Esophagus muscularis mucosa (tissue), 4 donors: Measurements from ENCODE around the gene PSMG4. TPM values are rescaled to one million over a fixed set of nuclear protein-coding genes. Genes with fewer than 3 reads are reported as not detected.

Source experiments
- DNase-seq: peaks from one replicate; pipeline ENCODE4 v3.0.0-alpha.2; 2017; ENCODE audit errors: extremely low spot score
- H3K27ac ChIP-seq, 4 donors: fragments of 200-600 bp; sonication (generic); replicated peaks in 1 of 4; 1 replicate in 3 of 4; 2 replicates in 1 of 4; pipeline ENCODE4 v1.5.1; 2016 to 2019; ENCODE audit warnings: mild to moderate bottlenecking in 1 of 4
- H3K27me3 ChIP-seq, 4 donors: fragments of 200-600 bp; sonication (generic); one replicate each; pipeline versions ENCODE4 v1.5.1 to v1.6.0; 2016 to 2019
- H3K36me3 ChIP-seq, 4 donors: fragments of 200-600 bp; sonication (generic); one replicate each; pipeline ENCODE4 v1.5.1; 2016 to 2019
- H3K4me1 ChIP-seq, 4 donors: fragments of 200-600 bp; sonication (generic); one replicate each; pipeline ENCODE4 v1.5.1; 2016 to 2019
- H3K4me3 ChIP-seq, 4 donors: fragments of 200-600 bp; sonication (generic); 1 replicate in 2 of 4; 2 replicates in 2 of 4; pipeline ENCODE4 v1.5.1; 2016 to 2019; ENCODE audit warnings: mild to moderate bottlenecking in 4 of 4, moderate library complexity in 1 of 4
- H3K9me3 ChIP-seq, 4 donors: fragments of 200-600 bp; sonication (generic); 1 replicate in 3 of 4; 2 replicates in 1 of 4; pipeline ENCODE4 v1.5.1; 2016 to 2019
- EP300 ChIP-seq: sonication (generic); formaldehyde crosslinking; IDR thresholded peaks from one replicate; pipeline ENCODE4 v1.6.1; 2017; ENCODE audit warnings: antibody characterized with exemption
- POLR2A ChIP-seq: fragments of 450-650 bp; IDR thresholded peaks from one replicate; pipeline ENCODE4 v1.6.1; 2017; ENCODE audit warnings: antibody characterized with exemption, moderate library complexity, mild to moderate bottlenecking, low read depth
- POLR2AphosphoS5 ChIP-seq, 2 donors: sonication (generic); formaldehyde crosslinking; IDR thresholded peaks; one replicate each; pipeline ENCODE4 v1.6.1; 2017; ENCODE audit warnings: antibody characterized with exemption in 2 of 2
- WGBS: methylation state at CpG from one replicate; pipeline ENCODE4 v1.1.5; 2018; 5-methylcytosine and 5-hydroxymethylcytosine counted together
- intact Hi-C: fragments of 100-400 bp; cut with DNase I; formaldehyde crosslinking; loops from one replicate; pipeline ENCODE4 v1.15.1; 2023
- total RNA-seq, 4 donors: library from RNA; depleted of rRNA; stranded (reverse); fragments of >200 nt; gene quantifications; one replicate each; pipeline versions ENCODE4 v1.1.0 to v1.2.1, GENCODE V29; 2016
- TF ChIP-seq, protein P1 (sequence below), 3 experiments: fragments of 200-600 bp in 2 of 3; fragments of 450-650 bp in 1 of 3; sonication (generic) in 2 of 3; IDR thresholded peaks; one replicate each; pipeline ENCODE4 v1.5.1; 2017 to 2019; ENCODE audit warnings: antibody characterized with exemption in 3 of 3, mild to moderate bottlenecking in 2 of 3, moderate library complexity in 1 of 3

Gene PSMG4
- total RNA-seq, 4 donors from 2014 or later, result 21.4 to 28.6 (median 25.7) TPM

DNA sequence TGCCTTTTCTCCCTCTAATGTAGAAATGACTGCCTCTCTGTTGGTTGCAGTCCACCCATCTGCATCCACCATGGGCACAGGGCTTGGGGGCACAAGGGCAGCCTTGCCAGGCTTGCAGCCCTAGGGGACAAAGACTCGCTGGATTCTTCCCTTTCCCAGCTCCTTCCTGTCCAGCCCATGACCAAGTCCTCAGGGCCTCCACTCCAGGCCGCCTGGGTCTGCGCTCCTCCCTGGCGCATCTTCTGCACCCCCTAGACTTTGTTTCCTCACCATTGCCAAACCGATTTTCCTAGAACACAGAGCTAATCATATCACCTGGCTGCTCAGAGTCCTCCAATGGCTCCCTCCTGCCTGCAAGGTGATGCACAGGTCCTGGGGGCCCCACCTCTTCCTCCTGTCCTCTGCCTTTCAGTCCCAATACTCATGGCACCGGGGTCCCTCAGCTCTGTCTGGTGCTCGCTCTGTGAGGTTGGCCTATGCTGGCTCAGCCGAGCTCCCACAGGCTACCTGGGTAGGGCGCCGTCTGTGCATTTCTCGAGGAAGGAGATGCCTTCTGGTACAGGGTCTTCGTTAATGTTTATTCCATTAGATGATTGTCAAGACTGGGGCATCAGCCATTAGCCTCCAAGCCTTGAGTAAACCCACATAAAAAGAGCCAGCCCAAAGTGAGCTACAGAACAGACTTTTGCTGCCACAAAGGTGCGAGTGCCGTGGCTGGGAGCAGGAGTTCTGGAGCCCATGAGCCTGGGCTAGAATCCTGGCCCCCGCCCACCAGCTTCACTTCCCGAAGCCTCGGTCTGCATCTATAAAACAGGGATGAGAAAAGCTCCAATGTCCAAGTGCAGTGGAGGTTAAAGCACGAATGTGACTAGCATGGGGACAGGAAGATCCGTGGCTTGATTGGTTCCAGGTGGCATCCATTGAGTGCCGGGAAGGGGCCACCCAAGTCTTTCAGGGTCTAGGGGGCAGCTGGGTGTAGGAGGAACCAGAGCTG, 17.7 kb downstream of the PSMG4 start:
- no peak for TF ChIP-seq POLR2A
- no peak for TF ChIP-seq POLR2AphosphoS5 (IDR thresholded peaks at IDR 0.05)
- TF ChIP-seq, protein P1, sequence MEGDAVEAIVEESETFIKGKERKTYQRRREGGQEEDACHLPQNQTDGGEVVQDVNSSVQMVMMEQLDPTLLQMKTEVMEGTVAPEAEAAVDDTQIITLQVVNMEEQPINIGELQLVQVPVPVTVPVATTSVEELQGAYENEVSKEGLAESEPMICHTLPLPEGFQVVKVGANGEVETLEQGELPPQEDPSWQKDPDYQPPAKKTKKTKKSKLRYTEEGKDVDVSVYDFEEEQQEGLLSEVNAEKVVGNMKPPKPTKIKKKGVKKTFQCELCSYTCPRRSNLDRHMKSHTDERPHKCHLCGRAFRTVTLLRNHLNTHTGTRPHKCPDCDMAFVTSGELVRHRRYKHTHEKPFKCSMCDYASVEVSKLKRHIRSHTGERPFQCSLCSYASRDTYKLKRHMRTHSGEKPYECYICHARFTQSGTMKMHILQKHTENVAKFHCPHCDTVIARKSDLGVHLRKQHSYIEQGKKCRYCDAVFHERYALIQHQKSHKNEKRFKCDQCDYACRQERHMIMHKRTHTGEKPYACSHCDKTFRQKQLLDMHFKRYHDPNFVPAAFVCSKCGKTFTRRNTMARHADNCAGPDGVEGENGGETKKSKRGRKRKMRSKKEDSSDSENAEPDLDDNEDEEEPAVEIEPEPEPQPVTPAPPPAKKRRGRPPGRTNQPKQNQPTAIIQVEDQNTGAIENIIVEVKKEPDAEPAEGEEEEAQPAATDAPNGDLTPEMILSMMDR (IDR thresholded peaks at IDR 0.05), result no peak
- TF ChIP-seq EP300, result no peak
- no peak for DNase-seq
- WGBS, result 79% methylated on average over 15 of the region's 20 CpGs
- Histone ChIP-seq H3K27me3 (no peaks in the 10 kb centered on the region), H3K4me1 (peaks cover 7 to 16% (median 13%) of the 10 kb centered on the region in 4 donors), H3K27ac (no peak overlapping the region), H3K36me3 (peaks cover 13 to 32% (median 24%) of the 10 kb centered on the region in 4 donors), H3K4me3 (no peak overlapping the region), H3K9me3 (no peaks in the 10 kb centered on the region)
- intact Hi-C loops, result loop anchor here (5.0 to 10.0 kb wide), 3 partner anchors 568 to 716 kb away; partner anchors contain the start of gene FAM50B

DNA sequence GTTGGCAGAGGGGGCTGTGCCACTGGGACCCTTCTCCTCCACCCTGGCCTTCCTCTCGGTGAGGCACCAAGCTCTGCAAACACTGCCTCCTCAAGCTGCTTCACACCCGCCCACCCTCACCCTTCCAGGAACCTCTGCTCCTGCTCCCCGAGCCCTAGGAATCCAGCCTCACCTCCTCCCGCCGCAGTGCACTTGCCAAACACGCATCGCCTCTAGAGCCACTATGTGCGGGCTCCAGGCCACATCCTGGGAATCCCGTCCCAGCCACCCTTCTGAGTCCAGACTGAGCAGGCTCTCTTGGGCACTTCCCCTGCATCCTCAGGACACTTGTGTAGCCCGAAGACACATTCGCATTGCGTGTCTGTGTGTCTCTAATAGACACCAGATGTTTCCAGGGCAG, 18.5 kb downstream of the PSMG4 start:
- Histone ChIP-seq H3K9me3 (no peaks in the 10 kb centered on the region), H3K27ac (no peak overlapping the region), H3K4me3 (no peak overlapping the region), H3K27me3 (no peaks in the 10 kb centered on the region), H3K36me3 (peaks cover 5 to 24% (median 16%) of the 10 kb centered on the region in 4 donors), H3K4me1 (peaks cover 15 to 23% (median 21%) of the 10 kb centered on the region in 4 donors)
- no peak for DNase-seq
- TF ChIP-seq POLR2AphosphoS5 (IDR thresholded peaks at IDR 0.05), result no peak
- TF ChIP-seq, protein P1 (IDR thresholded peaks at IDR 0.05), result no peak
- no peak for TF ChIP-seq EP300
- no peak for TF ChIP-seq POLR2A
- WGBS, result 76% methylated on average over 10 of the region's 12 CpGs
- intact Hi-C loops, result loop anchor here (5.0 to 10.0 kb wide), 3 partner anchors 568 to 715 kb away; partner anchors contain the start of gene FAM50B

DNA sequence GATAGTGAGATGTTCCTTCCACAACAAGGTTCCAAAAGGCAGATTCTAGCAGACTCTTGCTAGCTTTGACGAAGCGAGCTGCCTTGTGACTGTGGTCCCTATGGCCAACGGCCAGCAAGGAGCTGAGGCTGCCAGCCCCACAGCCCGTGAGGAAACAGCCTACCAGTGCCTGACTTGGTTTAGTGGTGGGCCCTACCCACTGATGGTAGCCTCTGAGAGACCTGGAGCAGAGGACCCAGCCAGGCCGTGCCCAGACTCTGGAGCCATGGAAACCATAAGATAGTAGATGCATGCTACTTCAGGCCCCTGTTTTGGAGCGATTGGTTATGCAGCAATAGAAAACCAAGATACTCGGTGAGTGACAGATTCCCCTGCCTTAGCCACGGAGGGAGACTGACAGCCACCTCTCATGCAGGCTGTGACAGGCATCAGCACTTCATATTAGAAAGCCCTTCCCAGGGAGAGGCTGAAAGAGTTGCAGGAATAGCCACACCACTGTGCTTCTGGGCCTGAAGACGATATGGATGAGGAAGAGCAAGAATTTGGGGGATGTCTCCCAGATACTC, 19.2 kb downstream of the PSMG4 start:
- Histone ChIP-seq H3K27ac (no peak overlapping the region), H3K36me3 (peaks cover 0 to 18% (median 9%) of the 10 kb centered on the region in 4 donors), H3K9me3 (no peaks in the 10 kb centered on the region), H3K4me1 (peaks cover 21 to 30% (median 28%) of the 10 kb centered on the region in 4 donors), H3K27me3 (no peaks in the 10 kb centered on the region), H3K4me3 (no peak overlapping the region)
- 77% methylated on average over 8 of the region's 9 CpGs for WGBS
- no peak for DNase-seq
- no peak for TF ChIP-seq POLR2A
- TF ChIP-seq EP300, result no peak
- TF ChIP-seq, protein P1 (IDR thresholded peaks at IDR 0.05), result no peak
- TF ChIP-seq POLR2AphosphoS5 (IDR thresholded peaks at IDR 0.05), result no peak
- intact Hi-C loops, result loop anchor here (2.0 to 10.0 kb wide), 4 partner anchors 455 to 714 kb away; partner anchors contain the start of gene FAM50B

DNA sequence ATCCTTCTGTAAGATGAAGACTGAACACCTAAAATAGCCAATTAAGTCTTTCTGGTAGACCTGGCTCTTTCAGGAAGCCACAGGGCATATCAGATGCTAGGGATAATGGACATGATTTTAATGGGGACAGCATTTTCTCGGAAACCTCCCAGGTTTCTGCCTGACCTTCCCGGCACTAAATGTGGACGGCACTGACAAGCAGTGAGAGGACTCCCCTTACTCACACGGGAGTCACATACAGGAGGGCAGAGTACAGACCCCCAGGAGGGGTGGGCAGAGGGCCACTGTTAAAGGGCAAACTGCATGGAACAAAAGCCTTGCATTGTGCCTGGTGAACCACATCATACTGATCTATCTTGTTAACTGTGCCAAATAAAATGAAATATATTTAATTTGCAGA, 19.9 kb downstream of the PSMG4 start:
- no peak overlapping the region for H3K4me3 ChIP-seq
- H3K36me3 ChIP-seq, result peaks cover 0 to 16% (median 5%) of the 10 kb centered on the region in 4 donors
- peaks cover 21 to 33% (median 30%) of the 10 kb centered on the region in 4 donors for H3K4me1 ChIP-seq
- 83% methylated on average over 4 of the region's 4 CpGs for WGBS
- intact Hi-C loops, result loop anchor here (2.0 to 10.0 kb wide), 4 partner anchors 454 to 714 kb away; partner anchors contain the start of gene FAM50B
- DNase-seq, result no peak
- TF ChIP-seq, protein P1 (IDR thresholded peaks at IDR 0.05), result no peak
- TF ChIP-seq EP300, result no peak
- TF ChIP-seq POLR2AphosphoS5 (IDR thresholded peaks at IDR 0.05), result no peak
- H3K27me3 ChIP-seq, result no peaks in the 10 kb centered on the region
- no peaks in the 10 kb centered on the region for H3K9me3 ChIP-seq
- H3K27ac ChIP-seq, result no peak overlapping the region
